HG03280 (cell line): Measurements from ENCODE around the gene PPP4R1.

Experiments used
- ATAC-seq: cut with Tn5 transposase; IDR thresholded peaks from one replicate; pipeline ENCODE4 v1.9.1; 2021; ENCODE audit warnings: mild to moderate bottlenecking, moderate library complexity; ENCODE audit not compliant: unreplicated experiment

PPP4R1 gene

DNA sequence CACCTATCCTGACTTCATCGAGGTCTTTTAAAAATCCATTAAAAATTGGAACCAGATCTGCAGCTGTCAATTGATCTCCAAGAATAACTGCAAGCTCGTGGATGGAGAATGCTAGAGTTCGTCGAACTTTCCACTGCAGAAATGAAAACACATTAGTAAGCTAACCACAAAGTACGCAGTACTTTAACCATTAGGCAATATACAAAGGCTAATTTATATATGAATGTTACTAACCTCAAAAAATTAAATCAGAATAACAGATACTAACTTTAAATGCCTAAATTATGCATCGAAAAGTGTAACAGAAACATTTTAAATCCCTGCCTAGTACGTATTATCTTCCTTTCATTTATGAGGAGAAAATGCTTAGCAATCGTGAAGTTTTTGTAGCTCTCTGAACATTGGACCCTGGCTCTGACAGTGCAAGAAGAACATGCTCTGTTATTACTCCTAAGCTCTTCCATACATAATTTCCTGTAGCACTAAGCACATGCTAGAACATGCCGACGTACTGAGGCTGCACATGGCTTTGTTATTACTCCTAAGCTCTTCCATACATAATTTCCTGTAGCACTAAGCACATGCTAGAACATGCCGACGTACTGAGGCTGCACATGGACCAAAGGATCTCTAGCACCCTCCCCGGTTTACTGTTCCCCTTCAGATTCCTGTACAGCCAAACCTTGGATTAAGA, 57.0 kb downstream of the PPP4R1 start:
- no peak for ATAC-seq

GRCh38 chr18:9552616-9553015, 61.7 kb downstream of the PPP4R1 start:
- no peak for ATAC-seq

- no peak for ATAC-seq
These were observed 62.2 kb downstream of the PPP4R1 start for GRCh38 chr18:9552191-9552590.

GRCh38 chr18:9550429-9550828, 63.9 kb downstream of the PPP4R1 start:
- no peak for ATAC-seq

- ATAC-seq = no peak
These were observed 65.0 kb downstream of the PPP4R1 start for GRCh38 chr18:9549405-9549804.

DNA sequence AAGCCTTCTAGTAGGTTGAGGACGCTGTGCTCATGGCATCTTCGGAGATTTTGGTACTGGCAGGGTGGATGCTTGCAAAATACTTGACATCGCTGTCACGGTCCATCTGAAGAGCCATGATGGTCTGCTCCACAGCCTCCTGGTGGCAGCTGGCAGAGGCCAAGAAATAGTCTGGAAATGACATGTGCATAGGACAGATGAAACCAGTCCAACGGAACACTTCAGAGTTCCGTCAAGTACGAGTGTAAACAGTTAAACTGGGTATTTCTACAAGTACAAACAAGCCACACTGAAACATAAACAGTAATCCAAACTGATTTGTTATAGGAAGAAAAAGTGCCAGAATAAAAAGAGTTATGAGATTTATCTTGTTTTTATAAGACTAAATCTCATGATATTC, 66.6 kb downstream of the PPP4R1 start:
- ATAC-seq = no peak

- no peak for ATAC-seq
These were observed 67.9 kb downstream of the PPP4R1 start for GRCh38 chr18:9546468-9546867.

DNA sequence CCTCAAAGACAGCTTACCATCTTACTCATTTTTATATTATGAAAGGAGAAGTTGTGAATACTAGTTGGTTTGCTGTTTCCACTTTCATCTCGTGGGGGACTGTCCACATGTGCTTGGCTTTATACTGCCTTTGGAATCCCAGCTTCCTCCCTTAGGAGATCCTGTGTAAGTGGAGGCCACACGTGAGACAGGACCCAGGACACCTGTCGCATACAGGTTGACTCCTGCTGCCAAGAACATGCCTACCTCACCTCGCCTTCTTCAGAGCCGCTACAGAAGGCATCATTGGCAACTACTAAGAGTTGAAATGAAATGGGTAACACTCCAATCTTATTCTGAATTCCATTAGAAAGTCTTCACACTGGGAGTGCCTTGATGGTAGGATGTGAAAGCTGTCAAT, 69.3 kb downstream of the PPP4R1 start:
- no peak for ATAC-seq

DNA sequence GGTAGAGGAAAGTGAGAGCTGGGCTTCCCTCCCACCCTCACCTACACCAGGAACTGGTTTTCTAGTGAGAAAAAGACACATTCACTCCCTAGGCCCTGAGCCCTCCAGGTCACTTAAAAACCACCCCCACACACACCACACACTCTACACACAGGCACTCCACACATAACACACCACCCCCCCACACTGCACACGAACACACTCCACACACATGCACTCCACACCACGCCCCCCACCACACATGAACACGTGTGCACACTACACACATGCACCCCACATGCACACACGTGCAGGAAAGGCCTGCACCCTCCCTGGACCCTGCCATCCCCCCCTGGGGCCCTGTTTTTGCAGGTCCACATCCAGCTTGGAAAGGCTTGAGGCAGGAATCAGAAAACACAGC, 71.4 kb downstream of the PPP4R1 start:
- no peak for ATAC-seq

- ATAC-seq = no peak
These were observed 74.4 kb downstream of the PPP4R1 start for GRCh38 chr18:9539938-9540337.

- no peak for ATAC-seq
These were observed 75.1 kb downstream of the PPP4R1 start for GRCh38 chr18:9539283-9539682.

DNA sequence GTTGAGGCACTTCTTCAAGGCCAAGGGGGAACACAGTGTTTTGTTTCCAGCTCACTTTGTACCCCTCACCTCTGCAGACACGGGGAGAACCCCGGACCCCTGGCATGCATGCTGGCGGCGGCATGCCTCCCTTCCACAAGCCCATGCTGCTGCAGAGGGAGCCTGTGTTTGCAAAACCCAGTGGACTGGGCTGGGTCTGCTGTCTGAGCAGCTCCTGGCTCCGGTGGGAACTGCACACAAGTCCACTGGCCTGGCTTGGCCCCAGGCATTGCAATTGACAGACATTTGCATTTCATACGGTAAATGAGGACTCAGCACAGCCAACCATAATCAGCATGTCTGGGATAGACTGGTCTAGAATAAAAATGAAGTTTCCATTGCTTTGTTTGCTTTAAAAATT, 76.7 kb downstream of the PPP4R1 start:
- no peak for ATAC-seq

GRCh38 chr18:9536354-9537152, 77.8 kb downstream of the PPP4R1 start:
- no peak for ATAC-seq

DNA sequence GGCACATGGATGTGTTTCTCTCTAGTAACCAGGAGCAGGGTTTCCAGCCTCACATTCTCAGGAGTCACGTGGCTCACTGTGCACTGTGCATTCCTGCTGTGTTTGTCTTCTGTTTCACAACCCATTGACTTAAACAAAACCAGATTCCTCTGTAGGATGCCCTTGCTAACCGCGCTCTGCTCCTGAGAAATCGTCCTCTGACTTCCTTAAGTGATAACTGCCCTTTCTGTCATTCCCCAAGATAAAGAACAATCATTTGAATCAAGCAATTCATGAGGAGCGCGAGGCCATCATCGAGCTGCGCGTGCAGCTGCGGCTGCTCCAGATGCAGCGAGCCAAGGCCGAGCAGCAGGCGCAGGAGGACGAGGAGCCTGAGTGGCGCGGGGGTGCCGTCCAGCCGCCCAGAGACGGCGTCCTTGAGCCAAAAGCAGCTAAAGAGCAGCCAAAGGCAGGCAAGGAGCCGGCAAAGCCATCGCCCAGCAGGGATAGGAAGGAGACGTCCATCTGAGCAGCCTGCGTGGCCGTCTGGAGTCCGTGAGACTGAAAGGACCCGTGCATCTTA, 78.8 kb downstream of the PPP4R1 start:
- no peak for ATAC-seq

GRCh38 chr18:9534844-9535243, 79.5 kb downstream of the PPP4R1 start:
- no peak for ATAC-seq

DNA sequence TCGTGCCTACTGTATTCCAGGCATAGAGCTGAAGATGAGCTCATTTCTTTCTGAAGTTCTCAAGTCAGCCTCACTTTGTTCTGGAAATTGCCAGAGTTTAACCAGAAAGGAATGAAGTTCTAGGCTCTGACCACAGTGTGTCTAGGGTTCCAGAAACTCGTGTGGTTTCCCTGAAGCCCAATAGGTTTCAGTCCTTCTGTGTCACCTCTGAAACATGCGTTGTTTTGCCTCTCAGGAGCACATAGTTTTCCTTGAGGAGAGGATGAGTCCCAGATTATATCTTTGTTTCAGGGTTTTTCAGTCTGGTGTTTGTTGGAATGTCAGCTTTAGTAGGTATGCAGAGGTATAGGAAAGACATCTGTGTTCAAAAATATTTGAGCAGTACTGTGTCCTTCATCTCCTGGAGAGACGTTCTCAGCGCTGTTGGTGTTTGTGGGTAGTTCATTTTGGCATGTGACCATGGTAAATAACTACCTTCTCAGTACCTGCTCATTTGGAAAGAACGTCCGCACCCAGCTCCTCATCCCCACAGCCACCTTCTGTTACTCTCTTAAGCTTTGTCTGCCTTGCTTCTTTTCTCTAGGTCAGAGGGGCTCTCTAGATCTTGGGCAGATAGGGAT, 82.5 kb downstream of the PPP4R1 start:
- no peak for ATAC-seq

- no peak for ATAC-seq
These were observed 83.9 kb downstream of the PPP4R1 start for GRCh38 chr18:9530226-9531009.

GRCh38 chr18:9526458-9526857, 87.9 kb downstream of the PPP4R1 start:
- ATAC-seq = no peak

GRCh38 chr18:9522952-9523351, 91.4 kb downstream of the PPP4R1 start:
- ATAC-seq = no peak

DNA sequence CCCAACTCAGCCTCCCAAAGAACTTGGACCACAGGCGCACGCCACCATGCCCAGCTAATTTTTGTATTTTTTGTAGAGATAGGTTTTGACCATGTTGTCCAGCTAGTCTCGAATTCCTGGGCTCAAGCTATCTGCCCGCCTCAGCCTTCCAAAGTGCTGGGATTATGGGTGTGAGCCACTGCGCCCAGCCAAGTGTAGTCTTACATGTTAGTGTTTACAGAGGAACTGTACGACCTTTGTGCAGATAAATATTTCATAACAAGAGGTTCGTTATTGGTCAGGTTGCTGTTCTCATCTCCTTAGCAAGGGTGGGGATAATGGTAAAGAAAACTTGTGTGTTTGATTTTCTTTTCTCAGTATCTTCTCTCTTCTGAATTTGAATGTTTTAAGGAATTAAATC, 92.6 kb downstream of the PPP4R1 start:
- ATAC-seq = no peak

DNA sequence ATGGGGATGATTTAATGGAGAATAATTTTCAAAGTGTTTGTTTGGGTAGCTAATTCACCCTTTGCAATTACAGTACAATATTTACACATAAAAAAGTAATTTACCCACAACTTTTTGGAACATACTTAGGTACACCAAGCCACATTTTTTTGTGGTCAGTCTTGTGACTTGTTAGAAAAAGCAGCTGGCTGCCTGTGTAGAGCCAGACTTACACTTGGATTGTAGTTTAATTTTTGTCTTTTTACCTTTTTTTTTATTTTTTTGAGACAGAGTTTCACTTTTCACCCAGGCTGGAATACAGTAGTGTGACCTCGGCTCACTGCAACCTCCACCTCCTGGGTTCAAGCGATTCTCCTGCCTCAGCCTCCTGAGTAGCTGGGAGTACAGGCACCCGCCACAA, 93.7 kb downstream of the PPP4R1 start:
- no peak for ATAC-seq
